Peyer's patch (tissue), 4 donors: ENCODE results near the gene SMIM20. TPM values are rescaled to one million over a fixed set of nuclear protein-coding genes. Genes with fewer than 3 reads are reported as not detected.

ENCODE experiments used
- DNase-seq, 3 donors: peaks; one replicate each; pipeline ENCODE4 v3.0.0-alpha.2; 2017 to 2019
- H3K27ac ChIP-seq, 4 donors: fragments of 200-600 bp; sonication (generic); one replicate each; pipeline ENCODE4 v1.5.1; 2016 to 2019
- H3K27me3 ChIP-seq, 2 donors: fragments of 200-600 bp; sonication (generic); one replicate each; pipeline ENCODE4 v1.5.1; 2019
- H3K36me3 ChIP-seq, 3 donors: fragments of 200-600 bp; sonication (generic); one replicate each; pipeline ENCODE4 v1.5.1; 2016 to 2019
- H3K4me1 ChIP-seq, 4 donors: fragments of 200-600 bp; sonication (generic); one replicate each; pipeline ENCODE4 v1.5.1; 2016 to 2019
- H3K4me3 ChIP-seq, 4 donors: fragments of 200-600 bp; sonication (generic); 1 replicate in 3 of 4; 2 replicates in 1 of 4; pipeline ENCODE4 v1.5.1; 2016 to 2019; ENCODE audit warnings: mild to moderate bottlenecking in 1 of 4
- H3K9me3 ChIP-seq, 4 donors: fragments of 200-600 bp; sonication (generic); one replicate each; pipeline ENCODE4 v1.5.1; 2016 to 2019; ENCODE audit warnings: mild to moderate bottlenecking in 1 of 4
- CTCF ChIP-seq, 6 experiments: fragments of 450-650 bp in 4 of 6; fragments of 200-600 bp in 2 of 6; sonication (generic) in 1 of 6; IDR thresholded peaks; one replicate each; pipeline ENCODE4 v1.5.1; 2017 to 2019; ENCODE audit warnings: antibody characterized with exemption in 6 of 6, mild to moderate bottlenecking in 3 of 6, moderate library complexity in 1 of 6
- POLR2A ChIP-seq, 2 donors: fragments of 450-650 bp; IDR thresholded peaks; one replicate each; pipeline ENCODE4 v1.5.1; 2017; ENCODE audit warnings: antibody characterized with exemption in 2 of 2, mild to moderate bottlenecking in 2 of 2, moderate library complexity in 2 of 2
- total RNA-seq, 4 donors: library from RNA; depleted of rRNA; stranded (reverse); fragments of >200 nt; gene quantifications; one replicate each; pipeline ENCODE4 v1.1.0, GENCODE V29; 2016

Gene SMIM20
- total RNA-seq, 4 donors from 2014 or later: 11.6 to 55.7 (median 31.3) TPM

DNA sequence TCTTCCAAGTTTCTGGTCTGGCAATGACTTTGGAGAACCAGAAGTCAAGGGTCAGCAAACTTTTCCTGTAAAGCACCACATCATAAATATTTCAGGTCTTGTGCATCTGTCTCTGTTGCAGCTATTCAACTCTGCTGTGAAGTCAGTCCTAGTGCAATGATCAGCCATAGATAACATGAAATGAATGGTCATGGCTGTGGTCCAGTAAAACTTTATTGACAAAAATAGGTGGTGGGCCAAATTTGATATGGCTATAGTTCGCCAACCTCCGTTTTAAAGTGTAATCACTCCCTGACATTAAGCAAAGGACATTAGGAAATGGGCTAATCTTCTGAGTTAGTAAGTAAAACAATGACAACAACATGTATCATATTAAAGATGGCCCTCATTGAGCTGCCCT is 30.5 kb upstream of the SMIM20 start:
- DNase-seq: no peak
- TF ChIP-seq POLR2A (IDR thresholded peaks at IDR 0.05): no peak
- no peak for TF ChIP-seq CTCF (IDR thresholded peaks at IDR 0.05)
- Histone ChIP-seq H3K27me3 (no peaks in the 10 kb centered on the region), H3K4me3 (no peak overlapping the region), H3K27ac (no peak overlapping the region), H3K4me1 (no peaks in the 10 kb centered on the region), H3K36me3 (no peaks in the 10 kb centered on the region), H3K9me3 (no peaks in the 10 kb centered on the region)

GRCh38 chr4:25884031-25884782 is 29.8 kb upstream of the SMIM20 start:
- DNase-seq: peak in 1 of 3 donors; percentile 37
- no peak for TF ChIP-seq POLR2A (IDR thresholded peaks at IDR 0.05)
- TF ChIP-seq CTCF (IDR thresholded peaks at IDR 0.05): no peak
- no peaks in the 10 kb centered on the region for H3K36me3 ChIP-seq
- no peaks in the 10 kb centered on the region for H3K4me1 ChIP-seq
- H3K4me3 ChIP-seq: no peak overlapping the region
- H3K27me3 ChIP-seq: no peaks in the 10 kb centered on the region
- no peaks in the 10 kb centered on the region for H3K9me3 ChIP-seq
- H3K27ac ChIP-seq: peak overlapping the region in 1 of 4 donors; percentile 52

- H3K9me3 ChIP-seq: no peaks in the 10 kb centered on the region
- H3K4me3 ChIP-seq: no peak overlapping the region
- H3K36me3 ChIP-seq: no peaks in the 10 kb centered on the region
- no peak overlapping the region for H3K27ac ChIP-seq
- no peaks in the 10 kb centered on the region for H3K27me3 ChIP-seq
- no peaks in the 10 kb centered on the region for H3K4me1 ChIP-seq
- DNase-seq: no peak
- TF ChIP-seq CTCF (IDR thresholded peaks at IDR 0.05) (no peak), POLR2A (IDR thresholded peaks at IDR 0.05) (no peak)
These were observed 25.2 kb upstream of the SMIM20 start for GRCh38 chr4:25888781-25889180.

GRCh38 chr4:25889589-25890503 is 24.2 kb upstream of the SMIM20 start:
- Histone ChIP-seq H3K4me1 (no peaks in the 10 kb centered on the region), H3K36me3 (no peaks in the 10 kb centered on the region), H3K27ac (no peak overlapping the region), H3K4me3 (no peak overlapping the region), H3K9me3 (no peaks in the 10 kb centered on the region), H3K27me3 (no peaks in the 10 kb centered on the region)
- no peak for DNase-seq
- TF ChIP-seq POLR2A (IDR thresholded peaks at IDR 0.05) (no peak), CTCF (IDR thresholded peaks at IDR 0.05) (no peak)

DNA sequence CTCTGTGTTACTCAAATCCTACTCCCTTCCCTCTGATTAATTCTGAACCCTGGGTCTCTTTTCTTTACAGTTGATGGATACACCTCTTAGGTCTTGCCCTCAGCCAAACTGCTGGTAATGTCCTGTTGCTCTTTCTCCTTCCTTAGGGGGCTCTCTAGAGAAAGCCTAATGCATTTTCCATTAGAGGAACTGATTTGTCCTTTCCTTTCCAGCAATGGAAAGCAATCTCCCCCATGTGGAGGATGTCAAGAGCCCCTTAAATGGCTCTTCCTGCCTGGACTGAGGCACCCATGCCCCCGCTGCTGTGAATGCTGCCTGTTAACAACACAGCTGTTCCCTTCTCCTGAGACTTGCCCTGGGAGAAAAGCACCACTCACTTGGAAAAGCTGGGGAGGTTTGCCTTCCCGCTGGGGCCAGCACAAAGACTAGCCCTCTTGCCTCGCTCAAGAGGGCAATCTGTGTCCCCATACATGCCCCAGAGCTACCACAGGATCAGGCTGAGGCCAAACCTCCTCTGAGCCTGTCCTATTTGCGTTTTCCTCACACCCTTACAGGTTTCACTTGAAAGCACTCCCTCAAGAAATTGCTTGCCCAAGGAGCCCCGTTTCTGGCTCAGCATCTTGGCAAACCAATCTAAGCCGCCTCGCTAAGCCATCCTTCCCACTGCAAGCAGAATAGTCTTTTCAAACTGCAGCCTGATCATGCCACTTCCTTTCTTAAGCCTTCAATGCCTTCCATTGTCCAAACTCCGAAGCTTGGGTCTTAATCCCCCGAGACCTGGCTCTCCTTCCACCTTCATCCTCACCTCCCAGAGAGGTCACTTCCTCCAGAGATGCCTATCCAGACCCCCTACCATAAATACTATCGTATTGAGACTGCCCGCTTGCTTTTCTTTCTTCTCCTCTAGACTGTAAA is 23.2 kb upstream of the SMIM20 start:
- Histone ChIP-seq H3K9me3 (no peaks in the 10 kb centered on the region), H3K4me3 (no peak overlapping the region), H3K27ac (no peak overlapping the region), H3K4me1 (no peaks in the 10 kb centered on the region), H3K27me3 (no peaks in the 10 kb centered on the region), H3K36me3 (no peaks in the 10 kb centered on the region)
- no peak for DNase-seq
- TF ChIP-seq CTCF (IDR thresholded peaks at IDR 0.05): no peak
- no peak for TF ChIP-seq POLR2A (IDR thresholded peaks at IDR 0.05)
